B cell (primary cell): Measurements from ENCODE around the gene MOB3B. TPM values are rescaled to one million over a fixed set of nuclear protein-coding genes. Genes with fewer than 3 reads are reported as not detected.

ENCODE experiments used
- ATAC-seq: fragments of 200-7000 bp; cut with Tn5 transposase; one replicate; pipeline ENCODE4 v1.10.0; 2021; ENCODE audit warnings: low read depth, mild to moderate bottlenecking, moderate number of reproducible peaks, moderate library complexity
- CTCF ChIA-PET: fragments of 350-600 bp; sonication (Branson Sonifier 250); formaldehyde crosslinking; loops from one replicate; lab custom pipeline; 2021; ENCODE audit warnings: antibody characterized with exemption, inconsistent platforms; lab: Charles Lee
- POLR2A ChIA-PET: fragments of 350-600 bp; sonication (Branson Sonifier 250); formaldehyde crosslinking; loops from one replicate; lab custom pipeline; 2021; ENCODE audit warnings: antibody characterized with exemption; lab: Charles Lee
- DNase-seq: peaks from one replicate; pipeline ENCODE4 v3.0.0; 2013
- H2AFZ ChIP-seq: 2 replicates; pipeline ENCODE4 v1.6.1; 2012; ENCODE audit warnings: mild to moderate bottlenecking, low read depth, low read length; ENCODE audit not compliant: insufficient read depth, poor library complexity, severe bottlenecking
- H3K27ac ChIP-seq, 2 donors: 1 replicate in 1 of 2; 2 replicates in 1 of 2; pipeline ENCODE4 v1.5.1; 2012 to 2013; ENCODE audit warnings: low read length in 2 of 2, mild to moderate bottlenecking in 2 of 2, moderate library complexity in 1 of 2
- H3K27me3 ChIP-seq, 4 experiments: fragments of 200-600 bp in 1 of 4; sonication (generic) in 1 of 4; replicated peaks in 1 of 4; 1 replicate in 2 of 4; 2 replicates in 2 of 4; pipeline versions ENCODE4 v1.6.1 to v1.7.0; 2013 to 2016; ENCODE audit warnings: low read length in 3 of 4, mild to moderate bottlenecking in 2 of 4, mixed read lengths in 1 of 4, moderate library complexity in 1 of 4; ENCODE audit not compliant: insufficient read depth in 4 of 4, control insufficient read depth in 3 of 4; ENCODE audit errors: control extremely low read depth in 1 of 4
- H3K36me3 ChIP-seq, 2 experiments: replicated peaks in 1 of 2; 1 replicate in 1 of 2; 2 replicates in 1 of 2; pipeline versions ENCODE4 v1.6.1 to v1.7.1; 2013; ENCODE audit warnings: low read length in 1 of 2; ENCODE audit not compliant: insufficient read depth in 2 of 2, control insufficient read depth in 1 of 2; ENCODE audit errors: control extremely low read depth in 1 of 2, extremely low read depth in 1 of 2
- H3K4me1 ChIP-seq, 2 donors: fragments of 200-600 bp in 1 of 2; sonication (generic) in 1 of 2; 1 replicate in 1 of 2; 2 replicates in 1 of 2; pipeline versions ENCODE4 v1.5.1 to v1.6.1; 2013 to 2017; ENCODE audit warnings: low read length in 2 of 2; ENCODE audit not compliant: control insufficient read depth in 2 of 2, insufficient read depth in 2 of 2
- H3K4me2 ChIP-seq: replicated peaks from 2 replicates; pipeline ENCODE3; 2012; ENCODE audit warnings: mild to moderate bottlenecking, low read depth, low read length; ENCODE audit not compliant: poor library complexity, severe bottlenecking
- H3K4me3 ChIP-seq, 5 experiments: fragments of 200-600 bp in 1 of 5; sonication (generic) in 1 of 5; 1 replicate in 3 of 5; 2 replicates in 2 of 5; pipeline versions ENCODE4 v1.5.1 to v1.7.0; 2011 to 2016; ENCODE audit warnings: low read length in 4 of 5, mild to moderate bottlenecking in 4 of 5, low read depth in 2 of 5, control low read depth in 1 of 5, moderate library complexity in 1 of 5; ENCODE audit not compliant: insufficient read depth in 1 of 5; ENCODE audit errors: control extremely low read depth in 1 of 5, extremely low read depth in 1 of 5
- H3K79me2 ChIP-seq: fragments of 200-600 bp; sonication (generic); one replicate; pipeline ENCODE4 v1.6.0; 2016; ENCODE audit warnings: low read length; ENCODE audit not compliant: control insufficient read depth, insufficient read depth
- H3K9ac ChIP-seq: fragments of 200-600 bp; sonication (generic); 2 replicates; pipeline ENCODE4 v1.6.1; 2017; ENCODE audit warnings: mild to moderate bottlenecking, low read length, moderate library complexity
- H3K9me3 ChIP-seq, 3 donors: one replicate each; pipeline versions ENCODE4 v1.6.1 to v1.7.1; 2013; ENCODE audit warnings: low read length in 2 of 3; ENCODE audit not compliant: control insufficient read depth in 2 of 3, insufficient read depth in 1 of 3; ENCODE audit errors: control extremely low read depth in 1 of 3
- H4K20me1 ChIP-seq: 2 replicates; pipeline ENCODE4 v1.6.0; 2012; ENCODE audit warnings: mild to moderate bottlenecking, low read length; ENCODE audit not compliant: insufficient read depth, control insufficient read depth, poor library complexity, severe bottlenecking
- H3K27ac Mint-ChIP-seq: one replicate; pipeline ENCODE4 v1.8.0; 2021; ENCODE audit warnings: mixed read lengths
- H3K27me3 Mint-ChIP-seq: one replicate; pipeline ENCODE4 v1.8.0; 2021; ENCODE audit warnings: mixed read lengths
- H3K4me1 Mint-ChIP-seq: one replicate; pipeline ENCODE4 v1.8.0; 2021; ENCODE audit warnings: mixed read lengths
- H3K4me3 Mint-ChIP-seq: one replicate; pipeline ENCODE4 v1.8.0; 2021; ENCODE audit warnings: mixed read lengths
- H3K9me3 Mint-ChIP-seq: one replicate; pipeline ENCODE4 v1.8.0; 2022; ENCODE audit warnings: mixed read lengths; ENCODE audit not compliant: insufficient read depth
- EZH2 ChIP-seq: IDR thresholded peaks from 2 replicates; pipeline ENCODE4 v1.6.1; 2012; ENCODE audit warnings: borderline replicate concordance, low read depth, mild to moderate bottlenecking, moderate library complexity, low read length; ENCODE audit not compliant: insufficient read depth, poor library complexity, severe bottlenecking
- whole genome bisulfite sequencing: methylation state at CpG from one replicate; pipeline ENCODE4 v1.1.5; 2013; ENCODE audit warnings: missing lambda C conversion rate; ENCODE audit not compliant: insufficient coverage; 5-methylcytosine and 5-hydroxymethylcytosine counted together
- intact Hi-C: fragments of 100-400 bp; cut with micrococcal nuclease; formaldehyde crosslinking; loops from one replicate; pipeline ENCODE4 v1.10.0; 2022
- polyA plus RNA-seq: library from polyadenylated mRNA; depleted of rRNA; stranded (reverse); fragments of >200 nt; gene quantifications from 2 replicates; pipeline ENCODE4 v1.2.3, GENCODE V29; 2012
- total RNA-seq, 2 donors: library from RNA; stranded (reverse); fragments of 120-200 nt in 1 of 2; gene quantifications; 1 replicate in 1 of 2; 2 replicates in 1 of 2; pipeline versions ENCODE4 v1.2.3 to v1.2.4, GENCODE V29; 2013 to 2022
- TF ChIP-seq, protein P1 (sequence below): fragments of 200-600 bp; IDR thresholded peaks from one replicate; pipeline ENCODE4 v1.8.0; 2022; ENCODE audit warnings: antibody characterized with exemption, mild to moderate bottlenecking

Gene MOB3B
- total and polyA plus RNA-seq, 2 donors (not counting 1 experiment from before 2014, with no cell fraction given) = 7.3 to 7.9 TPM

DNA sequence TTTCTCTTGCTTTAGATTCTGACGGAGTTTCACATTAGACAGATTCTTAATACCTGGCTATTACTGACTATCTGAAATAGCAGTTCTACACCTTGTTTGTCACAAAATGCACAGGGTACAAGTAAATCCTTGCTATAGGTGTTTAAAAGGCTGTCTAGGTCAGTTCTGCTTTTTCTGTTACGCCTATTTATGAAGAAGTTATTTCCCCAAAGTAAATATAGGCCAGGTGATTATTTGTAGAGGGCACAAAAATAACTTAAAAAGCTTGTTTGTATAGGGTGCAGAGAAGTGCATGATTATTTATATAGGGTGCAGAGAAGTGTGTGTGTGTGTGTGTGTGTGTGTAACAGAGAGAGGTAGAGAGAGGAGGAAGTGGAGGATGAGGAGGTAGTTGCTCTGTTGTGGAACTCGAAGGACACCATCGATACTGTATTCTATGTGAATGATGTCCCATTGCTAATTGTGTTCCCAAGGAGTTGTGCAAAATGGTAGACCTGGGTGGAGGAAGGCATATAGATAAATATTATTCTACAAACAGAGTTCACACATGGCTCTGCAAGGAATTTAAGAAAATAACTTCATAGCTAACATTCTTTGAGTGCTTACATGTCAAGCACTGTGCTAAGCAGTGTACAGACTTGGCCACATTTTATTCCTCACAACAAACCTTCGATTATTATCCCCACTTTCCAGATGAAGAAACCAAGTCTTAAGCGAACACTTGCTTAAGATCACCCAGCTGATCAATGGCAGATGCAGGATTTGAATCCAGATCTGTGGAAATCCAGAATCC, 136.4 kb downstream of the MOB3B start:
- no peaks in the 10 kb centered on the region for H4K20me1 ChIP-seq
- H3K4me3 ChIP-seq = peak overlapping the region in 1 of 5 experiments; percentile 26
- Mint-ChIP-seq H3K9me3 (no peaks in the 10 kb centered on the region), H3K27ac (peak overlapping the region; percentile 66), H3K4me3 (peak overlapping the region; percentile 57), H3K4me1 (peaks cover 69% of the 10 kb centered on the region), H3K27me3 (no peaks in the 10 kb centered on the region)
- ATAC-seq (peak; percentile 65), DNase-seq (peak; percentile 48)
- H3K9me3 ChIP-seq = peaks cover 0 to 2% (median 0%) of the 10 kb centered on the region in 3 donors
- H3K27me3 ChIP-seq = no peaks in the 10 kb centered on the region
- POLR2A ChIA-PET = no interaction called here
- peaks cover 42 to 50% of the 10 kb centered on the region in 2 donors for H3K4me1 ChIP-seq
- peak overlapping the region; percentile 7 for H3K9ac ChIP-seq
- H3K27ac ChIP-seq = peak overlapping the region; percentile 28 to 68
- WGBS = 24% methylated on average over 3 of the region's 6 CpGs
- peak overlapping the region; percentile 64 for H3K4me2 ChIP-seq
- H3K36me3 ChIP-seq = peaks cover 2 to 3% of the 10 kb centered on the region in 2 experiments
- CTCF ChIA-PET = interaction anchor here (1.1 to 3.2 kb wide), 4 partner anchors 15 to 137 kb away, joined by 3 to 12 read pairs (median 10); partner anchors contain the start of gene MOB3B
- H3K79me2 ChIP-seq = peaks cover 45% of the 10 kb centered on the region
- TF ChIP-seq, protein P1, sequence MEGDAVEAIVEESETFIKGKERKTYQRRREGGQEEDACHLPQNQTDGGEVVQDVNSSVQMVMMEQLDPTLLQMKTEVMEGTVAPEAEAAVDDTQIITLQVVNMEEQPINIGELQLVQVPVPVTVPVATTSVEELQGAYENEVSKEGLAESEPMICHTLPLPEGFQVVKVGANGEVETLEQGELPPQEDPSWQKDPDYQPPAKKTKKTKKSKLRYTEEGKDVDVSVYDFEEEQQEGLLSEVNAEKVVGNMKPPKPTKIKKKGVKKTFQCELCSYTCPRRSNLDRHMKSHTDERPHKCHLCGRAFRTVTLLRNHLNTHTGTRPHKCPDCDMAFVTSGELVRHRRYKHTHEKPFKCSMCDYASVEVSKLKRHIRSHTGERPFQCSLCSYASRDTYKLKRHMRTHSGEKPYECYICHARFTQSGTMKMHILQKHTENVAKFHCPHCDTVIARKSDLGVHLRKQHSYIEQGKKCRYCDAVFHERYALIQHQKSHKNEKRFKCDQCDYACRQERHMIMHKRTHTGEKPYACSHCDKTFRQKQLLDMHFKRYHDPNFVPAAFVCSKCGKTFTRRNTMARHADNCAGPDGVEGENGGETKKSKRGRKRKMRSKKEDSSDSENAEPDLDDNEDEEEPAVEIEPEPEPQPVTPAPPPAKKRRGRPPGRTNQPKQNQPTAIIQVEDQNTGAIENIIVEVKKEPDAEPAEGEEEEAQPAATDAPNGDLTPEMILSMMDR = no peak
- no peak for TF ChIP-seq EZH2
- intact Hi-C loops = loop anchor here (2.0 to 10.0 kb wide), 2 partner anchors 26 to 48 kb away; no protein-coding TSS in a partner anchor
- no peak overlapping the region for H2AFZ ChIP-seq

DNA sequence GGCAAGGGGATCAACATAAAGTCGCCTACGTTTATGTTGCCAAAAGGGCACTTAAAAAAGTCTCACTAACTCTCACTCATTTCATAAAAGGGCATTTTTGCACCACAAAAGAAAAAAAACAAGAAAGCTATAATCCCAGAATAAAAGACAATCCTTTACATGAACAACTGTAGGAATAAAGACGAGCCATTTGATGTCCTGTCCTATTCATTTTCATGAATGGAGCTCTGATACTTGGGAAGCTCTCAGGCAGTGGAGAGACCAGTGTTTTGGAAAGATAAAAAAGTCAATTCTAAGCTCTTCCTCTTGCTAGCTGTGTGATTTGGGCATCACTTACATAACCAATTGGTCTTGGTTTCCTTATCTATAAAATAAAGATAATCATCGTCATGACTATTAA, 137.2 kb downstream of the MOB3B start:
- Mint-ChIP-seq H3K27me3 (no peaks in the 10 kb centered on the region), H3K27ac (no peak overlapping the region), H3K4me1 (peaks cover 77% of the 10 kb centered on the region), H3K4me3 (no peak overlapping the region), H3K9me3 (no peaks in the 10 kb centered on the region)
- peaks cover 44% of the 10 kb centered on the region for H3K79me2 ChIP-seq
- H3K9me3 ChIP-seq = peaks cover 0 to 2% (median 0%) of the 10 kb centered on the region in 3 donors
- WGBS = no CpG with 5 or more reads among the region's 4 CpGs
- H4K20me1 ChIP-seq = no peaks in the 10 kb centered on the region
- no peaks in the 10 kb centered on the region for H3K36me3 ChIP-seq
- no peak for TF ChIP-seq EZH2
- TF ChIP-seq, protein P1 = no peak
- DNase-seq (no peak), ATAC-seq (no peak)
- H3K27me3 ChIP-seq = no peaks in the 10 kb centered on the region
- no peak overlapping the region for H3K4me3 ChIP-seq
- H3K4me1 ChIP-seq = peaks cover 50 to 57% of the 10 kb centered on the region in 2 donors
- POLR2A ChIA-PET = no interaction called here
- H3K4me2 ChIP-seq = peak overlapping the region; percentile 64
- intact Hi-C loops = loop anchor here (2.0 to 10.0 kb wide), 2 partner anchors 26 to 48 kb away; no protein-coding TSS in a partner anchor
- no peak overlapping the region for H2AFZ ChIP-seq
- H3K27ac ChIP-seq = peak overlapping the region in 1 of 2 donors; percentile 68
- CTCF ChIA-PET = interaction anchor here (0.7 to 3.2 kb wide), 5 partner anchors 14 to 137 kb away, joined by 3 to 12 read pairs (median 8); partner anchors contain the start of gene MOB3B
- no peak overlapping the region for H3K9ac ChIP-seq
